Measurements from ENCODE around the gene POLD3. TPM values are rescaled to one million over a fixed set of nuclear protein-coding genes. Genes with fewer than 3 reads are reported as not detected.
"Not testable (repeated sequence)": the region's sequence is repeated elsewhere in the genome, so short reads cannot be mapped to it uniquely, and the experiment has no call there.

The POLD3 gene
- total and polyA plus RNA-seq, 11 donors: 2.8 to 14.7 (median 6.5) TPM

- peaks cover 0 to 15% (median 0%) of the 10 kb centered on the region in 12 donors for H3K4me1 ChIP-seq
- H3K27me3 ChIP-seq: no peaks in the 10 kb centered on the region
- 67 to 85% (median 76%) methylated on average over 4 of the region's 4 CpGs for WGBS, 4 donors
- DNase-seq (no peak), ATAC-seq (peak in 1 of 4 donors; percentile 57)
- TF ChIP-seq CTCF (IDR thresholded peaks at IDR 0.05): no peak
- TF ChIP-seq POLR2A (IDR thresholded peaks at IDR 0.05): no peak
- no peaks in the 10 kb centered on the region for H3K9me3 ChIP-seq
- intact Hi-C loops (cut with DNase I): no loop called here
- H3K4me3 ChIP-seq: no peak overlapping the region
- no peaks in the 10 kb centered on the region for H3K36me3 ChIP-seq
- H3K27ac ChIP-seq: peak overlapping the region in 1 of 12 donors; percentile 80
Measured at GRCh38 chr11:74581954-74582547, 10.3 kb upstream of the POLD3 start.

GRCh38 chr11:74583024-74583624 lies 9.3 kb upstream of the POLD3 start:
- Histone ChIP-seq H3K4me1 (peaks cover 0 to 15% (median 0%) of the 10 kb centered on the region in 12 donors), H3K36me3 (no peaks in the 10 kb centered on the region), H3K9me3 (no peaks in the 10 kb centered on the region), H3K27ac (no peak overlapping the region), H3K4me3 (no peak overlapping the region), H3K27me3 (no peaks in the 10 kb centered on the region)
- DNase-seq (no peak), ATAC-seq (no peak)
- intact Hi-C loops (cut with DNase I): no loop called here
- WGBS, 4 donors: 70 to 79% (median 77%) methylated on average over 3 of the region's 3 CpGs
- TF ChIP-seq CTCF (IDR thresholded peaks at IDR 0.05) (no peak), POLR2A (IDR thresholded peaks at IDR 0.05) (no peak)

GRCh38 chr11:74590492-74590891 lies 1.9 kb upstream of the POLD3 start:
- DNase-seq; H3K36me3 ChIP-seq; ATAC-seq; intact Hi-C loops (cut with DNase I); H3K4me3 ChIP-seq; H3K9me3 ChIP-seq; H3K27me3 ChIP-seq; H3K27ac ChIP-seq: not testable (repeated sequence)
- 89 to 93% (median 91%) methylated on average over 7 of the region's 7 CpGs for WGBS, 4 donors
- H3K4me1 ChIP-seq: peaks cover 0 to 22% (median 15%) of the 10 kb centered on the region in 12 donors

- 12 to 20% (median 15%) methylated on average over 7 of the region's 7 CpGs for WGBS, 4 donors
- peak overlapping the region in 11 of 12 donors; percentile 7 to 88 (median 74) for H3K27ac ChIP-seq
- no peaks in the 10 kb centered on the region for H3K9me3 ChIP-seq
- H3K36me3 ChIP-seq: peaks cover 0 to 21% (median 7%) of the 10 kb centered on the region in 9 donors
- H3K27me3 ChIP-seq: no peaks in the 10 kb centered on the region
- H3K4me3 ChIP-seq: peak overlapping the region in 11 of 12 donors; percentile 72 to 98 (median 88)
- peaks cover 0 to 22% (median 15%) of the 10 kb centered on the region in 12 donors for H3K4me1 ChIP-seq
- no peak for TF ChIP-seq POLR2A (IDR thresholded peaks at IDR 0.05)
- TF ChIP-seq CTCF (IDR thresholded peaks at IDR 0.05): no peak
- DNase-seq: no peak
- intact Hi-C loops (cut with DNase I): no loop called here
- ATAC-seq: peak in 2 of 4 donors; percentile 14 to 31
Measured at GRCh38 chr11:74592063-74592440, 330 bp upstream of the POLD3 start.

Data from heart left ventricle (tissue), 16 donors.